ENCODE results near the gene PRKG1. TPM values are rescaled to one million over a fixed set of nuclear protein-coding genes. Genes with fewer than 3 reads are reported as not detected.
A peak's percentile ranks its signal among the peaks of the same experiment; 100 is the strongest.

PRKG1 gene
- total RNA-seq, 5 donors from 2014 or later (not counting 1 experiment from before 2014, with no cell fraction given), result 0.03 to 0.26 (median 0.19) TPM; not detected in 1

DNA sequence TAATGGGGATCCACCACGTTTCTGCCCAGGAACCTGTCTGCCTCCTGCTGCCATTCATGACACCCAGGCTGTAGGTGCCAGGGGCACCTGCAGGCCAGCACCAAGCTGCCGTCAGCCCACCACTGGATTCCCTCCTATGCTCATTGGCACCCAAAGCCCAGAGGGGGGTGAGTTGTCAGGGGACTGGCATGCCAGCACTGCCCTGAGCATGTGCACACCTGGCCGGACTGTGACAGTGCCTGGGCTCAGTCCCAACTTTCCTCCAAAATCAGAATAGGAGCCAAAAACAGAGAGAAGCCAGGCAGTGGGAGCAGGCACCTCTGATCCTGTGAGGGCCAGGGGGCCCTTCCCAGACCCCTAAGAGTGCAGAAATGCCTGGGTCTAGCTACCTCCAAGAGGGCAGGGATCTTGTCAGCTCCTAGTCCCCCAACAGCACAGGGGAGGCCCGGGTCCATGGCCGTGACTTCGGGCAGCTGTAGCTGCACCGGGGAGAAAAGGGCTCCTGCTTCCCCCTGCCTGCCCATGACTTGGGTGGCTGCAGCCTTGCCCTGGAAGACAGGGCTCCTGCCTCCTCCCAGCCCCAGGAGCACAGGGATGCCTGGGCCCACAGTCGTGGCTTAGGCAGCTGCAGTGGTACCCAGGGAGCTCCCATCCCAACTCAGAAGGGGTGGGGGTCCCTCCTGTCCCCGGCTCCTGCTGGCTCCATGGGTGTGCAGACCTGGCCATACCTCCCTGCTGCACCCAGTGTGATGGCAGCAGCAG lies 990.0 kb downstream of the PRKG1 start:
- POLR2A ChIA-PET, result no interaction called here
- Mint-ChIP-seq H3K27ac (no peak overlapping the region), H3K4me3 (no peak overlapping the region), H3K27me3 (no peaks in the 10 kb centered on the region), H3K36me3 (no peaks in the 10 kb centered on the region), H3K4me1 (no peaks in the 10 kb centered on the region), H3K9me3 (peaks cover 0 to 4% (median 4%) of the 10 kb centered on the region in 3 donors)
- DNase-seq, result no peak
- Histone ChIP-seq H3K4me1 (ENCODE audit: control insufficient read depth in 1 of 2, extremely low read depth in 1 of 2, insufficient read depth in 2 of 2, low read length in 2 of 2) (no peaks in the 10 kb centered on the region), H3K27ac (ENCODE audit: low read length) (no peak overlapping the region), H3K4me3 (ENCODE audit: control insufficient read depth in 1 of 2, extremely low read depth in 1 of 2, low read length in 1 of 2) (no peak overlapping the region), H3K9me3 (no peaks in the 10 kb centered on the region), H3K27me3 (replicated peaks in 1 of 2; ENCODE audit: control insufficient read depth in 2 of 2, extremely low read depth in 1 of 2, insufficient read depth in 2 of 2, low read length in 1 of 2) (no peaks in the 10 kb centered on the region), H3K36me3 (ENCODE audit: control insufficient read depth in 2 of 2, extremely low read depth in 1 of 2, insufficient read depth in 1 of 2, low read length in 1 of 2) (no peaks in the 10 kb centered on the region)
- 81% methylated on average over 4 of the region's 9 CpGs for WGBS (ENCODE audit: insufficient coverage)
- CTCF ChIA-PET, result no interaction called here
- ATAC-seq (replicated peaks in 1 of 4), result peak in 2 of 4 experiments; percentile 9

DNA sequence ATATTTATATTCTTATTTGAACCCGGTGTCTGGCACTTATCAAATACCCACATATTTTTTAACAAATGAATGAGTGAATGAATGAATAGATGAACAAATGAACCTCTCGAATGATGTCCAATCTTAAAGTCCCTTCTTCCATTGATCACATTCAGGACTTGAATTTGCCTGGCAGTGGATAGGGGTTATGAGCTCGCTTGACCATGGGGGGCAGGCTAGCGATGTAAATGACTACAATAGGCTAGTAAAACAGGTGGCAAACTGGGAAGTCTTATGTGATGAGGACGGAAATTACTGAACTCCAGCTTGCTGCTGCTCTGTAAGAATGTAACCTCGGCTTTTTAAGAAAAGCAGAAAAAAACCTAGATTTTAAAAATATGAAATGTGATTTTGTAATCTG lies 992.1 kb downstream of the PRKG1 start:
- no peak overlapping the region for H3K4me3 Mint-ChIP-seq
- WGBS (ENCODE audit: insufficient coverage), result 83% methylated on average over 3 of the region's 6 CpGs
- no peaks in the 10 kb centered on the region for H3K27me3 Mint-ChIP-seq
- no peaks in the 10 kb centered on the region for H3K9me3 ChIP-seq
- no peaks in the 10 kb centered on the region for H3K27me3 ChIP-seq (replicated peaks in 1 of 2; ENCODE audit: control insufficient read depth in 2 of 2, extremely low read depth in 1 of 2, insufficient read depth in 2 of 2, low read length in 1 of 2)
- peaks cover 0 to 4% (median 4%) of the 10 kb centered on the region in 3 donors for H3K9me3 Mint-ChIP-seq
- H3K27ac Mint-ChIP-seq, result no peak overlapping the region
- H3K4me1 ChIP-seq (ENCODE audit: control insufficient read depth in 1 of 2, extremely low read depth in 1 of 2, insufficient read depth in 2 of 2, low read length in 2 of 2), result no peaks in the 10 kb centered on the region
- no peaks in the 10 kb centered on the region for H3K36me3 ChIP-seq (ENCODE audit: control insufficient read depth in 2 of 2, extremely low read depth in 1 of 2, insufficient read depth in 1 of 2, low read length in 1 of 2)
- ATAC-seq (replicated peaks in 1 of 4) (no peak), DNase-seq (no peak)
- no peak overlapping the region for H3K4me3 ChIP-seq (ENCODE audit: control insufficient read depth in 1 of 2, extremely low read depth in 1 of 2, low read length in 1 of 2)
- no peaks in the 10 kb centered on the region for H3K36me3 Mint-ChIP-seq
- H3K4me1 Mint-ChIP-seq, result no peaks in the 10 kb centered on the region
- H3K27ac ChIP-seq (ENCODE audit: low read length), result no peak overlapping the region
- ChIA-PET POLR2A (no interaction called here), CTCF (no interaction called here)

GRCh38 chr10:52068485-52068884 lies 994.2 kb downstream of the PRKG1 start:
- ChIA-PET CTCF (no interaction called here), POLR2A (no interaction called here)
- Histone ChIP-seq H3K4me1 (ENCODE audit: control insufficient read depth in 1 of 2, extremely low read depth in 1 of 2, insufficient read depth in 2 of 2, low read length in 2 of 2) (no peaks in the 10 kb centered on the region), H3K4me3 (ENCODE audit: control insufficient read depth in 1 of 2, extremely low read depth in 1 of 2, low read length in 1 of 2) (no peak overlapping the region), H3K27ac (ENCODE audit: low read length) (no peak overlapping the region), H3K9me3 (no peaks in the 10 kb centered on the region), H3K36me3 (ENCODE audit: control insufficient read depth in 2 of 2, extremely low read depth in 1 of 2, insufficient read depth in 1 of 2, low read length in 1 of 2) (no peaks in the 10 kb centered on the region), H3K27me3 (replicated peaks in 1 of 2; ENCODE audit: control insufficient read depth in 2 of 2, extremely low read depth in 1 of 2, insufficient read depth in 2 of 2, low read length in 1 of 2) (no peaks in the 10 kb centered on the region)
- no peak for DNase-seq
- no peak for ATAC-seq (replicated peaks in 1 of 4)
- 50% methylated on average over 1 of the region's 1 CpG for WGBS (ENCODE audit: insufficient coverage)
- no peaks in the 10 kb centered on the region for H3K36me3 Mint-ChIP-seq
- peaks cover 0 to 4% (median 4%) of the 10 kb centered on the region in 3 donors for H3K9me3 Mint-ChIP-seq
- H3K4me1 Mint-ChIP-seq, result no peaks in the 10 kb centered on the region
- H3K4me3 Mint-ChIP-seq, result no peak overlapping the region
- no peak overlapping the region for H3K27ac Mint-ChIP-seq
- H3K27me3 Mint-ChIP-seq, result no peaks in the 10 kb centered on the region

GRCh38 chr10:52071814-52072213 lies 997.5 kb downstream of the PRKG1 start:
- Mint-ChIP-seq H3K36me3 (no peaks in the 10 kb centered on the region), H3K27ac (no peak overlapping the region), H3K4me1 (no peaks in the 10 kb centered on the region), H3K4me3 (no peak overlapping the region), H3K27me3 (no peaks in the 10 kb centered on the region), H3K9me3 (peaks cover 0 to 4% (median 4%) of the 10 kb centered on the region in 3 donors)
- H3K36me3 ChIP-seq (ENCODE audit: control insufficient read depth in 2 of 2, extremely low read depth in 1 of 2, insufficient read depth in 1 of 2, low read length in 1 of 2), result no peaks in the 10 kb centered on the region
- ATAC-seq (replicated peaks in 1 of 4), result no peak
- no peak overlapping the region for H3K27ac ChIP-seq (ENCODE audit: low read length)
- H3K4me1 ChIP-seq (ENCODE audit: control insufficient read depth in 1 of 2, extremely low read depth in 1 of 2, insufficient read depth in 2 of 2, low read length in 2 of 2), result no peaks in the 10 kb centered on the region
- H3K9me3 ChIP-seq, result no peaks in the 10 kb centered on the region
- ChIA-PET POLR2A (no interaction called here), CTCF (interaction anchor here in 1 of 2 donors (0.7 kb wide), 1 partner anchor 1810 kb away, joined by 6 read pairs; no protein-coding TSS in a partner anchor)
- WGBS (ENCODE audit: insufficient coverage), result 84% methylated on average over 4 of the region's 7 CpGs
- no peak for DNase-seq
- no peaks in the 10 kb centered on the region for H3K27me3 ChIP-seq (replicated peaks in 1 of 2; ENCODE audit: control insufficient read depth in 2 of 2, extremely low read depth in 1 of 2, insufficient read depth in 2 of 2, low read length in 1 of 2)
- H3K4me3 ChIP-seq (ENCODE audit: control insufficient read depth in 1 of 2, extremely low read depth in 1 of 2, low read length in 1 of 2), result no peak overlapping the region

DNA sequence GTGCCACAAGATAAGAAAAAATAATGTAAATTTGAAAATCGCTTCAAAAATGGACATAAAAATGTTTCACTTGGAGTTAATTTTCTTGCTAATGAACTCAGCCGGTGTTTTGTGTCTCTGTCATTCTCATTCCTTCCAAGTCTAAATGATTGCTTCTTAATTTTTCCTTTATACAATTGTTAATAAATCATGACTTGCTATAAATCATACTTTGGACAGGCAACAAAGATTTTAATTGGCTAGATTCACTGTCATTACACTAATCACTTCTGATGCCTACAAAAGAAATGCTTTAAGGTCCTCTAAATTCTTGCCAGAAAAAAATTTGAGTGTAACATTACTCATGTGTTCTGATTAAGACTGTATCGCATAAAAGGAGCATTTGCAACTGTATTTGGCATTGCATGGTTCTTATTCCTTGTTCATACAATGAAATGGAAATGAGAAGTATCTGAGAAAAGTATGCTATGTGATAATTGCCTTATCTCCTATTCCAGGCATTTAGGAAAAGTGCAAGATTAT lies 1000.3 kb downstream of the PRKG1 start:
- Mint-ChIP-seq H3K27ac (no peak overlapping the region), H3K9me3 (peaks cover 0 to 3% (median 0%) of the 10 kb centered on the region in 3 donors), H3K36me3 (no peaks in the 10 kb centered on the region), H3K4me3 (no peak overlapping the region), H3K27me3 (no peaks in the 10 kb centered on the region), H3K4me1 (no peaks in the 10 kb centered on the region)
- Histone ChIP-seq H3K36me3 (ENCODE audit: control insufficient read depth in 2 of 2, extremely low read depth in 1 of 2, insufficient read depth in 1 of 2, low read length in 1 of 2) (no peaks in the 10 kb centered on the region), H3K4me1 (ENCODE audit: control insufficient read depth in 1 of 2, extremely low read depth in 1 of 2, insufficient read depth in 2 of 2, low read length in 2 of 2) (no peaks in the 10 kb centered on the region), H3K27ac (ENCODE audit: low read length) (no peak overlapping the region), H3K9me3 (no peaks in the 10 kb centered on the region), H3K27me3 (replicated peaks in 1 of 2; ENCODE audit: control insufficient read depth in 2 of 2, extremely low read depth in 1 of 2, insufficient read depth in 2 of 2, low read length in 1 of 2) (no peaks in the 10 kb centered on the region), H3K4me3 (ENCODE audit: control insufficient read depth in 1 of 2, extremely low read depth in 1 of 2, low read length in 1 of 2) (no peak overlapping the region)
- ChIA-PET POLR2A (no interaction called here), CTCF (no interaction called here)
- no CpG with 5 or more reads among the region's 3 CpGs for WGBS (ENCODE audit: insufficient coverage)
- no peak for ATAC-seq (replicated peaks in 1 of 4)
- no peak for DNase-seq

DNA sequence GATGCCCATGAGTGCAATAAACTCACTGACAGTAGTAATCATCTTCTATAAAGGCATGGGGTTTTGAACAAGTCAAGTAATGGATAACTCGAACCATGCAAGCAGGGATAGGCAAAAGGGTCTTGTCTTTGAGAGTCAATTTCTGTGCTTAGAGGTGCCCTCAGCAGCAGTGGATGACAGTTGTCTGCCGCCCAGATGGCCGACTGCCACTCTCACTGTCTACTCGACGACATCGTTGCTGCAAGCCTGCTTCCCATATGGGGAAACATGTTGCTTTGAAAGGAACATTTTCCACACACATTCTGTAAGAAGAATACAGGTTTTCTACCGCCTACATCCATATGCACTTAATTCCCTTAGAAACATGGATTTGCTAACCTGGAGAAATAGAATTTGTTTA lies 1003.5 kb downstream of the PRKG1 start:
- H3K9me3 Mint-ChIP-seq, result peaks cover 0 to 3% (median 0%) of the 10 kb centered on the region in 3 donors
- no CpG with 5 or more reads among the region's 7 CpGs for WGBS (ENCODE audit: insufficient coverage)
- no peaks in the 10 kb centered on the region for H3K4me1 ChIP-seq (ENCODE audit: control insufficient read depth in 1 of 2, extremely low read depth in 1 of 2, insufficient read depth in 2 of 2, low read length in 2 of 2)
- no peaks in the 10 kb centered on the region for H3K36me3 Mint-ChIP-seq
- ChIA-PET POLR2A (no interaction called here), CTCF (no interaction called here)
- no peak overlapping the region for H3K4me3 ChIP-seq (ENCODE audit: control insufficient read depth in 1 of 2, extremely low read depth in 1 of 2, low read length in 1 of 2)
- H3K27ac Mint-ChIP-seq, result no peak overlapping the region
- no peak overlapping the region for H3K27ac ChIP-seq (ENCODE audit: low read length)
- H3K27me3 ChIP-seq (replicated peaks in 1 of 2; ENCODE audit: control insufficient read depth in 2 of 2, extremely low read depth in 1 of 2, insufficient read depth in 2 of 2, low read length in 1 of 2), result no peaks in the 10 kb centered on the region
- H3K4me3 Mint-ChIP-seq, result no peak overlapping the region
- no peaks in the 10 kb centered on the region for H3K4me1 Mint-ChIP-seq
- H3K9me3 ChIP-seq, result no peaks in the 10 kb centered on the region
- ATAC-seq (replicated peaks in 1 of 4) (no peak), DNase-seq (no peak)
- H3K27me3 Mint-ChIP-seq, result no peaks in the 10 kb centered on the region
- H3K36me3 ChIP-seq (ENCODE audit: control insufficient read depth in 2 of 2, extremely low read depth in 1 of 2, insufficient read depth in 1 of 2, low read length in 1 of 2), result no peaks in the 10 kb centered on the region
